SK-N-MC (cell line): ENCODE results near the gene RPL15.
A peak's percentile ranks its signal among the peaks of the same experiment; 100 is the strongest.

Experiments used
- DNase-seq: peaks from one replicate; pipeline ENCODE4 v3.0.0-alpha.2; 2011; ENCODE audit warnings: low read depth, low spot score
- H3K27ac ChIP-seq: fragments of 200-600 bp; sonication (generic); 2 replicates; pipeline ENCODE4 v1.5.1; 2016; ENCODE audit warnings: mixed run types
- H3K36me3 ChIP-seq: fragments of 200-600 bp; sonication (generic); 2 replicates; pipeline ENCODE4 v1.6.1; 2017; ENCODE audit warnings: antibody characterized with exemption, low read length, mixed read lengths; ENCODE audit not compliant: insufficient read depth
- H3K4me3 ChIP-seq: fragments of 200-600 bp; sonication (generic); 2 replicates; pipeline ENCODE4 v1.5.1; 2016
- H3K9ac ChIP-seq: fragments of 200-600 bp; sonication (generic); 2 replicates; pipeline ENCODE4 v1.8.0; 2017; ENCODE audit warnings: mixed run types, mixed read lengths; ENCODE audit not compliant: insufficient read length
- H3K9me3 ChIP-seq: fragments of 200-600 bp; sonication (generic); 2 replicates; pipeline ENCODE4 v1.6.1; 2017; ENCODE audit warnings: low read depth, mild to moderate bottlenecking, antibody characterized with exemption, low read length, moderate library complexity, mixed read lengths
- EZH2 ChIP-seq: fragments of 200-600 bp; sonication (generic); IDR thresholded peaks from one replicate; pipeline ENCODE4 v1.6.1; 2017; ENCODE audit warnings: antibody characterized with exemption
- FOXP2 ChIP-seq: optimal IDR thresholded peaks from 2 replicates; pipeline ENCODE3; 2011; ENCODE audit warnings: mild to moderate bottlenecking, moderate library complexity; ENCODE audit not compliant: insufficient read depth; ENCODE audit errors: extremely low read length, control extremely low read depth
- POLR2AphosphoS5 ChIP-seq: IDR thresholded peaks from 2 replicates; pipeline ENCODE4 v1.6.1; 2012; ENCODE audit warnings: mild to moderate bottlenecking, low read depth, low read length, borderline replicate concordance

The RPL15 gene

DNA sequence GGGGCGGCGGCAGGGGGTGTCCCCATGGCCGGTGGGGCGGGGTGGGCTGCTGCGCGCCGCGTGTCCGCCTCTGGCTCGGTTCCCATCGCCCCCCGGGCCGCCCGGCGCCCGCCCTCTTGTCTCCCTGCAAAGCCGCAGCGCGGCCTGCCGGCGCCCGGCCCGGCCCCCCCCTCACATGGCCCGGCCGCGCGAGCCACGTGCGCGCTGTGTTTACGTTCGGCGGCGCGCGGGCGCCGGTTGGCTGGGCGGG is 28.7 kb downstream of the RPL15 start:
- no peak for DNase-seq
- H3K27ac ChIP-seq, result no peak overlapping the region
- no peak overlapping the region for H3K9ac ChIP-seq
- H3K9me3 ChIP-seq, result no peaks in the 10 kb centered on the region
- H3K4me3 ChIP-seq, result peak overlapping the region; percentile 81
- TF ChIP-seq FOXP2 (no peak), POLR2AphosphoS5 (no peak), EZH2 (no peak)
- H3K36me3 ChIP-seq, result no peaks in the 10 kb centered on the region

DNA sequence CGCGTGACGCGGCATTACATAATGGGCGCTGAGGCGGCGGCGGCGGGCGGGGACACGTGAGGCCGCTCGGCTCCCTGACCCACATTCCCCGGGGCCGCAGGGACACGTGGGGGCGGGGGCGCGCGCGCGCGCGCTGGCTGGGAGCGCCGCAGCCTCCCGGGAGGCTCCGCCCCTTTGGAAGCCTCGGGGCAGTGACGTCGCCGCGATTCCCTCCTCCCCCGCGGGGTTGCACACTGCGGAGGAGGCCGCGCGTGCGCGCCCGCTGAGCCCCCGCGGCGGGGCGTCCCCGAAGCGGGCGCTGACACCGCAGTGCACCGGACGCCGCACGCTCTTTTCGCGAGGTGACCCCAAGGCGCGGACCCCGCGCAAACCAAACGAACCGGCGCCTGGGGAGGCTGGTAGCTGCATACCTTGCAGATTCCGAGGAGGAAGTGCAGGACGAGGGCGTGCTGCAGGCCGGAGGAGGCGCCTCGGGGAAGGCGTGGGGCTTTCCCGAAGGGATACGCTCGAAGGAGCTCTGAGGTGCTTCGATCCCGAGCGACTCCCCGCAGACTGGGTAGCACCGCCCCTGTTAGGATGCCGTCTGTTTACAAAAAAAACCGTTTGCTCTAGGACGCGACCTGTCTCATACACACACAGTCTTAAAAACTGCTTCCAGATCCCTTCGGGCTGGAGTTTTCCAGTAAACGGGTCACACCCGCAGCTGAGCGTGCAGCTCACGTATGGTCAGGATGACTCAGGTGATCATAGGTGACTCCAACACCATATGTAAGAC is 29.2 kb downstream of the RPL15 start:
- DNase-seq, result no peak
- Histone ChIP-seq H3K9me3 (no peaks in the 10 kb centered on the region), H3K4me3 (peak overlapping the region; percentile 81), H3K27ac (no peak overlapping the region), H3K36me3 (no peaks in the 10 kb centered on the region), H3K9ac (peak overlapping the region; percentile 70)
- TF ChIP-seq POLR2AphosphoS5, result peak; percentile 72
- TF ChIP-seq EZH2, result no peak

DNA sequence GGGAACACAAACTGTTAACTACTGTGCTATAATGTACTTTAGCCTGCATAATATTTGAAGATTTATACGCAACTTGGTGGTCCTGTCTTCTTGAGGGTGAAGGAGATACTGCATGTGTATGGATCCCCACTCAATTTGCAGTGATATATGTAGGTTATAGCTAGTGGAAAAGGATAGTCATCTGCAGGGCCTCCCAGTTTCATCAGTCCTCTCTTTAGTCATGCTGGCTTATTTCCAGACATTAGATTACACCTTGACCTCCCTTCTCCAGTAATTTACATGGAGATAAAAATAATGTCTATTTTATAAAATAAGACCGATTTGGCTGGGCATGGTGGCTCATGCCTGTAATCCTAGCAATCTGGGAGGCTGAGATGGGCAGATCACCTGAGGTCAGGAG is 31.8 kb downstream of the RPL15 start:
- no peaks in the 10 kb centered on the region for H3K9me3 ChIP-seq
- no peak overlapping the region for H3K27ac ChIP-seq
- no peaks in the 10 kb centered on the region for H3K36me3 ChIP-seq
- TF ChIP-seq POLR2AphosphoS5 (no peak), FOXP2 (no peak), EZH2 (no peak)
- no peak overlapping the region for H3K9ac ChIP-seq
- no peak for DNase-seq
- H3K4me3 ChIP-seq, result no peak overlapping the region

DNA sequence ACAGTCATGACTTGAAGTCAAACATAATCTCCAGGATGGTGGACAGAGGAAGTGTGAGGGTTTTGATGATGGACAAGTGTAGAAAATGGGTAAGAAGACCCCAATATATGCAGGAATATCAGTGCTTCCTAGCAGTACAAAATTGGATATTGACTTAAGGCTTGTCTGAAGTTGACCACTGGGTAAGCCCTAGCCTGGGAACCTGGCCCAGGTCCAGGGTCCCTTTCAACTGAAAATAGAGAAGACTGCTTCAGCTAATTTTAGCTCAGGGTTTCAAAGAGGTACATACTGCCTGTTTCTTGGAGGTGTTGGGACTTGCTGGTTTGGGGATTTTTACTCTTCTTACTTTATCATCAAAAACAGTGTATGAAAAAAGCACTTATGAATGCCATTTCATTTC is 32.9 kb downstream of the RPL15 start:
- Histone ChIP-seq H3K27ac (no peak overlapping the region), H3K36me3 (no peaks in the 10 kb centered on the region), H3K4me3 (no peak overlapping the region), H3K9me3 (no peaks in the 10 kb centered on the region), H3K9ac (no peak overlapping the region)
- TF ChIP-seq POLR2AphosphoS5, result no peak
- no peak for DNase-seq

DNA sequence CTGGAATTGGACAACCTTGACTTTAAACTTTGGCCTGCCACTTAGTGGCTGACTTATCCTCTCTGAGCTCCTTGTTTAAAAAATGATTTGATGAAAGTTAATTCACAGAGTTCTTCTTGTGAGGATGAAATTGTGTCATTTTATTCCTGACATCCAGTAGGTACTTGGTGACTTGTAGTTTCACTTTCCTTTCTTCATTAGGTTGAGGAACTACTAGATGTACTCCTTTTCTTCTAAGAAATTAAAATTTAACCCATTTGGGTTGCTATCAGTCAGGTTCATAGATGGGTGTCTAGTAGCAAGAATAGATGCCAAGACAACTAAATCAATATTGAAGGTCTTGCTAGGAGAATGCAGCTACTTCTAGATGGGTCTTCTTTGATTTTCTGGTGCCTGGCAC is 33.4 kb downstream of the RPL15 start:
- H3K9me3 ChIP-seq, result no peaks in the 10 kb centered on the region
- no peak for DNase-seq
- TF ChIP-seq FOXP2, result no peak
- no peak for TF ChIP-seq POLR2AphosphoS5
- no peak for TF ChIP-seq EZH2
- H3K27ac ChIP-seq, result no peak overlapping the region
- H3K9ac ChIP-seq, result no peak overlapping the region
- H3K36me3 ChIP-seq, result no peaks in the 10 kb centered on the region
- H3K4me3 ChIP-seq, result no peak overlapping the region

DNA sequence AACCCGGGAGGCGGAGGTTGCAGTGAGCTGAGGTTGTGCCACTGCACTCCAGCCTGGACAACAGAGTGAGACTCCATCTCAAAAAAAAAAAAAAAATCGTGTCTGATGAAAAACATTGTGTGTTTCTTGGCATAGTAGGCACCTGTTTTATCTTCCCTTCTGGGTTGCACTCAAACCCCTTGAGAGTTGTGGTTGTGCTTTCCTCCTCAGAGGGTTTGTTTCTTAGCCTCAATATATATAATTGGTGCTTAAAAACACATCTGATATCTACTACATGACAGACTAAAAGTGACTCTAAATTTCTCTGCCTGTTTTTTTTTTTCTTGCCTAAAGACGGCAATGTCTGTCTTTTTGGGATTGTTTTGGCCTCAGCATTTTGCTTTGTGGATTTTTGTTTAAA is 35.7 kb downstream of the RPL15 start:
- Histone ChIP-seq H3K4me3 (no peak overlapping the region), H3K9me3 (no peaks in the 10 kb centered on the region), H3K9ac (no peak overlapping the region), H3K27ac (no peak overlapping the region), H3K36me3 (no peaks in the 10 kb centered on the region)
- TF ChIP-seq POLR2AphosphoS5, result no peak
- no peak for TF ChIP-seq FOXP2
- TF ChIP-seq EZH2, result no peak
- no peak for DNase-seq

DNA sequence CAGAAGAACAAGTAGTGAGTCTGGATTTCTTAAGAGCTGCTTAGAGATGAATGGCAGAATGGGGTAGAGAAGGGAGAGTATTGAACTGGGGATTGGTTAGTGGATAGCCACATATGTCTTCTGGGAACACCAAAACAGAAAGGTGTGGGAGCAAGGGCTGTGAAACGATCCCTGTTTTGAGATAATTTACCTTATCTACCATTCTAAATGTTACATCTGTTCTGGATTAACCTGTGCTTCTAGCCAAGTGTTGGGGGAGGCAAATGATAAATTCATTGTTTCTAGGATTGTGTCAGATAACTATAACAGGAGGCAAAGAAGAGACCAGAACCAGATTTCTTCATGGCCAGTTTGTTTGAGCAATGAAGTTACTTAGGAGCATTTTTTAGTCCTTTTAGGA is 36.6 kb downstream of the RPL15 start:
- Histone ChIP-seq H3K27ac (no peak overlapping the region), H3K36me3 (no peaks in the 10 kb centered on the region), H3K4me3 (no peak overlapping the region), H3K9me3 (no peaks in the 10 kb centered on the region), H3K9ac (no peak overlapping the region)
- no peak for DNase-seq
- TF ChIP-seq POLR2AphosphoS5 (no peak), EZH2 (no peak), FOXP2 (no peak)

DNA sequence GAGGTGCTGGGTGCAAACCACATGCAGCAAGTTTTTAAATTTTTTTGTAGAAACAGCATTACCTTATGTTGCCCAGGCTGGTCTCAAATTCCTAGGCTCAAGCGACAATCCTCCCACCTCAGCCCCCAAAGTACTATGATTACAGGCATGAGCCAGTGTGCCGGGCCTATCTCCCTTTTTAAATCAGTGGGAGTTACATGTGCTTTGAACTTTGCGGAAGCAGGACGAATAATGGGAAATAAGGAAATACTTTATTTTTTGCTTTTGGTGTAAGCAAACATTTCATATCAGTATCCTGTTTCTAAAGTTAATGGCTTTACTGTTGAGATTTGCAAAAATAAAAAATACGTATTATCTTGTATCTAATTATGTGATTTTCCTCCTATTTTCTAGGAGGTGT is 37.2 kb downstream of the RPL15 start:
- H3K27ac ChIP-seq, result no peak overlapping the region
- no peaks in the 10 kb centered on the region for H3K9me3 ChIP-seq
- TF ChIP-seq FOXP2 (no peak), POLR2AphosphoS5 (no peak), EZH2 (no peak)
- no peak overlapping the region for H3K9ac ChIP-seq
- H3K36me3 ChIP-seq, result no peaks in the 10 kb centered on the region
- H3K4me3 ChIP-seq, result no peak overlapping the region
- DNase-seq, result no peak

DNA sequence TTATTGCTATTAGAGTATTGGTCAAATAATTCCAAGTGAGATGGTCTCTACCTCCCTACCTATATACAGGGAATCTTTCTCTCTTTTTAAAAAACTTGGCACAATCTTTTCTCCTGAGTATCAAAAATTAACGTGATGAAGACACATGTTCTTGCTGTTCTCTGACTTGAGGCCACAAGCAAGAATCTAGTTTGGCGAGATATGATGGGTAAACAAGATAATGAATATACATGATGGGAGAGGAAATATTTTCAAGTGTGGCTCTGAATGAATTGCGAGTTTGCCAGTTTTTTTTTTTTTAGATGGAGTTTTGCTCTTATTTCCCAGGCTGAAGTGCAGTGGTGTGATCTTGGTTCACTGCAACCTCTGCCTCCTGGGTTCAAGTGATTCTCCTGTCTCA is 39.8 kb downstream of the RPL15 start:
- no peak overlapping the region for H3K9ac ChIP-seq
- no peak overlapping the region for H3K27ac ChIP-seq
- no peaks in the 10 kb centered on the region for H3K9me3 ChIP-seq
- TF ChIP-seq POLR2AphosphoS5, result no peak
- no peak for TF ChIP-seq EZH2
- no peak for TF ChIP-seq FOXP2
- no peaks in the 10 kb centered on the region for H3K36me3 ChIP-seq
- H3K4me3 ChIP-seq, result no peak overlapping the region
- DNase-seq, result no peak
